SU-DHL-6 (cell line): Measurements from ENCODE around the gene VANGL1.

Experiments
- CTCF ChIP-seq: fragments of 200-600 bp; sonication (generic); IDR thresholded peaks from one replicate; pipeline ENCODE4 v1.5.1; 2017; ENCODE audit warnings: antibody characterized with exemption, mild to moderate bottlenecking, low read length, moderate library complexity; ENCODE audit not compliant: insufficient read depth, poor library complexity, severe bottlenecking
- EZH2phosphoT487 ChIP-seq: fragments of 200-600 bp; sonication (generic), shearing (Covaris generic); conservative IDR thresholded peaks from 2 replicates; pipeline ENCODE4 v1.6.1; 2018; ENCODE audit warnings: mild to moderate bottlenecking, antibody characterized with exemption, low read length, moderate library complexity, mixed read lengths

- no peak for TF ChIP-seq CTCF
- no peak for TF ChIP-seq EZH2phosphoT487
These were observed 86.6 kb downstream of the VANGL1 start for GRCh38 chr1:115728341-115728740.
